Measurements from ENCODE around the gene RELN. TPM values are rescaled to one million over a fixed set of nuclear protein-coding genes. Genes with fewer than 3 reads are reported as not detected.

Gene RELN
- total and polyA plus RNA-seq, 10 of the 15 experiments (the other 5 are each of a cell fraction or from before 2014, with no cell fraction given), result 0.11 to 0.21 TPM; not detected in 8

- TF ChIP-seq RAD21 (IDR thresholded peaks at IDR 0.05; ENCODE audit: insufficient read depth, low read depth, low read length) (no peak), EZH2 (IDR thresholded peaks at IDR 0.05; ENCODE audit: borderline replicate concordance, control insufficient read depth, low read depth, low read length) (no peak), STAT3 (IDR thresholded peaks at IDR 0.05; ENCODE audit: low read depth, low read length) (no peak), TCF12 (IDR thresholded peaks at IDR 0.05; ENCODE audit: low read depth, low read length) (no peak), IRF5 (IDR thresholded peaks at IDR 0.05; ENCODE audit: borderline replicate concordance) (no peak), RFX5 (IDR thresholded peaks at IDR 0.05; ENCODE audit: low read depth, low read length) (no peak), SP1 (IDR thresholded peaks at IDR 0.05; ENCODE audit: low read depth, low read length) (no peak)
Measured at GRCh38 chr7:103843689-103844480, 145.6 kb downstream of the RELN start (continued).

DNA sequence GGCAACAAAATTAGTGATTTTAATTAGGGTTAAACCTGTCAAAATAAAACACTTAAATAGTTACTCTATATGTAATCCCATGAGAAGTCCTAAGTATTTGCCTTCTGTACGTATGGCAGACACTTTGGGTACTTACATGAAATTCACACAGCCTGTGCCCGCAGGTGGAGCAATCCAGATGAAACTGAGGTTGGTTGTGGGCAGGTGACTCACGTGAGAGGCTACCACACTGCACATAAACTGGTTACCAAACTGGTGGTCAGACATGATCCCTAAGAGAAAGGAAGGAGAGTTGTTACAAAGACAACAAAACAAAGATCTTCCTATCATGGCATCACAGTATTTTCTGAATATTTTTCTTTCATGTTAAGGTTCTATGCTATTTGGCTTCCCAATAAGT is 156.1 kb downstream of the RELN start:
- ATAC-seq (no peak), FAIRE-seq (no peak), DNase-seq (ENCODE audit: low read depth, low spot score) (no peak)
- no peaks in the 10 kb centered on the region for H3K4me1 ChIP-seq (ENCODE audit: control insufficient read depth, insufficient read depth, low read length)
- no peaks in the 10 kb centered on the region for H3K36me3 ChIP-seq (ENCODE audit: control insufficient read depth in 2 of 2, insufficient read depth in 2 of 2, low read length in 1 of 2)
- no TSS peak for BruUV-seq (replicated peaks)
- no peak overlapping the region for H3K4me2 ChIP-seq (ENCODE audit: control insufficient read depth, insufficient read depth)
- WGBS (ENCODE audit: insufficient coverage, insufficient replicate concordance, low lambda C conversion rate, missing lambda C conversion rate), result 9% methylated on average over 3 of the region's 3 CpGs
- CTCF ChIA-PET, result no interaction called here
- no peak overlapping the region for H2AFZ ChIP-seq (ENCODE audit: control insufficient read depth, low read depth, low read length)
- H3K79me2 ChIP-seq (ENCODE audit: control insufficient read depth, insufficient read depth, low read length), result no peaks in the 10 kb centered on the region
- no peaks in the 10 kb centered on the region for H4K20me1 ChIP-seq (ENCODE audit: control insufficient read depth, insufficient read depth)
- no peak overlapping the region for H3K4me3 ChIP-seq
- POLR2A ChIA-PET, result no interaction called here
- H3K27me3 ChIP-seq (replicated peaks in 1 of 2; ENCODE audit: control insufficient read depth in 2 of 2, insufficient read depth in 2 of 2, low read length in 1 of 2), result no peaks in the 10 kb centered on the region
- RAD21 ChIA-PET (ENCODE audit: unreplicated experiment), result no interaction called here
- H3K9me3 ChIP-seq (replicated peaks; ENCODE audit: control insufficient read depth, insufficient read depth, low read length), result no peaks in the 10 kb centered on the region
- in situ Hi-C loops (cut with MboI) (no loop called here), intact Hi-C loops (cut with micrococcal nuclease; ENCODE audit: unreplicated experiment) (no loop called here)
- H3K9ac ChIP-seq (ENCODE audit: control insufficient read depth, insufficient read depth, low read length), result no peak overlapping the region
- no peak overlapping the region for H3K27ac ChIP-seq (ENCODE audit: control insufficient read depth, insufficient read depth)
- SMC1A ChIA-PET (ENCODE audit: uncharacterized antibody, unreplicated experiment), result no interaction called here
- TF ChIP-seq, protein P1, sequence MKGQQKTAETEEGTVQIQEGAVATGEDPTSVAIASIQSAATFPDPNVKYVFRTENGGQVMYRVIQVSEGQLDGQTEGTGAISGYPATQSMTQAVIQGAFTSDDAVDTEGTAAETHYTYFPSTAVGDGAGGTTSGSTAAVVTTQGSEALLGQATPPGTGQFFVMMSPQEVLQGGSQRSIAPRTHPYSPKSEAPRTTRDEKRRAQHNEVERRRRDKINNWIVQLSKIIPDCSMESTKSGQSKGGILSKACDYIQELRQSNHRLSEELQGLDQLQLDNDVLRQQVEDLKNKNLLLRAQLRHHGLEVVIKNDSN (IDR thresholded peaks at IDR 0.05; ENCODE audit: borderline replicate concordance, extremely low read length, insufficient read depth, low read depth, low read length), result no peak
- TF ChIP-seq TCF3 (IDR thresholded peaks at IDR 0.05; ENCODE audit: borderline replicate concordance, insufficient read depth, low read depth, low read length) (no peak), KLF5 (IDR thresholded peaks at IDR 0.05; ENCODE audit: partially characterized antibody) (no peak), LARP7 (IDR thresholded peaks at IDR 0.05) (no peak), SMAD5 (IDR thresholded peaks at IDR 0.05; ENCODE audit: low read depth) (no peak), KDM1A (IDR thresholded peaks at IDR 0.05; ENCODE audit: borderline replicate concordance) (no peak), IRF4 (IDR thresholded peaks at IDR 0.05; ENCODE audit: low read depth, low read length) (no peak), ETV6 (conservative IDR thresholded peaks at IDR 0.05 in 1 of 2, IDR thresholded peaks at IDR 0.05 in 1 of 2; ENCODE audit: borderline replicate concordance in 1 of 2, low read depth in 1 of 2) (no peak)
- TF ChIP-seq, protein P2, sequence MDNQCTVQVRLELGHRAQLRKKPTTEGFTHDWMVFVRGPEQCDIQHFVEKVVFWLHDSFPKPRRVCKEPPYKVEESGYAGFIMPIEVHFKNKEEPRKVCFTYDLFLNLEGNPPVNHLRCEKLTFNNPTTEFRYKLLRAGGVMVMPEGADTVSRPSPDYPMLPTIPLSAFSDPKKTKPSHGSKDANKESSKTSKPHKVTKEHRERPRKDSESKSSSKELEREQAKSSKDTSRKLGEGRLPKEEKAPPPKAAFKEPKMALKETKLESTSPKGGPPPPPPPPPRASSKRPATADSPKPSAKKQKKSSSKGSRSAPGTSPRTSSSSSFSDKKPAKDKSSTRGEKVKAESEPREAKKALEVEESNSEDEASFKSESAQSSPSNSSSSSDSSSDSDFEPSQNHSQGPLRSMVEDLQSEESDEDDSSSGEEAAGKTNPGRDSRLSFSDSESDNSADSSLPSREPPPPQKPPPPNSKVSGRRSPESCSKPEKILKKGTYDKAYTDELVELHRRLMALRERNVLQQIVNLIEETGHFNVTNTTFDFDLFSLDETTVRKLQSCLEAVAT (IDR thresholded peaks at IDR 0.05), result no peak
- TF ChIP-seq, protein P3, sequence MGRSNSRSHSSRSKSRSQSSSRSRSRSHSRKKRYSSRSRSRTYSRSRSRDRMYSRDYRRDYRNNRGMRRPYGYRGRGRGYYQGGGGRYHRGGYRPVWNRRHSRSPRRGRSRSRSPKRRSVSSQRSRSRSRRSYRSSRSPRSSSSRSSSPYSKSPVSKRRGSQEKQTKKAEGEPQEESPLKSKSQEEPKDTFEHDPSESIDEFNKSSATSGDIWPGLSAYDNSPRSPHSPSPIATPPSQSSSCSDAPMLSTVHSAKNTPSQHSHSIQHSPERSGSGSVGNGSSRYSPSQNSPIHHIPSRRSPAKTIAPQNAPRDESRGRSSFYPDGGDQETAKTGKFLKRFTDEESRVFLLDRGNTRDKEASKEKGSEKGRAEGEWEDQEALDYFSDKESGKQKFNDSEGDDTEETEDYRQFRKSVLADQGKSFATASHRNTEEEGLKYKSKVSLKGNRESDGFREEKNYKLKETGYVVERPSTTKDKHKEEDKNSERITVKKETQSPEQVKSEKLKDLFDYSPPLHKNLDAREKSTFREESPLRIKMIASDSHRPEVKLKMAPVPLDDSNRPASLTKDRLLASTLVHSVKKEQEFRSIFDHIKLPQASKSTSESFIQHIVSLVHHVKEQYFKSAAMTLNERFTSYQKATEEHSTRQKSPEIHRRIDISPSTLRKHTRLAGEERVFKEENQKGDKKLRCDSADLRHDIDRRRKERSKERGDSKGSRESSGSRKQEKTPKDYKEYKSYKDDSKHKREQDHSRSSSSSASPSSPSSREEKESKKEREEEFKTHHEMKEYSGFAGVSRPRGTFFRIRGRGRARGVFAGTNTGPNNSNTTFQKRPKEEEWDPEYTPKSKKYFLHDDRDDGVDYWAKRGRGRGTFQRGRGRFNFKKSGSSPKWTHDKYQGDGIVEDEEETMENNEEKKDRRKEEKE (IDR thresholded peaks at IDR 0.05), result no peak

Measured in GM12878 (cell line).